GM21786 (cell line): ENCODE measurements around the gene PARD3.

ENCODE experiments used
- ATAC-seq: cut with Tn5 transposase; IDR thresholded peaks from one replicate; pipeline ENCODE4 v1.9.1; 2021; ENCODE audit not compliant: unreplicated experiment

The PARD3 gene

DNA sequence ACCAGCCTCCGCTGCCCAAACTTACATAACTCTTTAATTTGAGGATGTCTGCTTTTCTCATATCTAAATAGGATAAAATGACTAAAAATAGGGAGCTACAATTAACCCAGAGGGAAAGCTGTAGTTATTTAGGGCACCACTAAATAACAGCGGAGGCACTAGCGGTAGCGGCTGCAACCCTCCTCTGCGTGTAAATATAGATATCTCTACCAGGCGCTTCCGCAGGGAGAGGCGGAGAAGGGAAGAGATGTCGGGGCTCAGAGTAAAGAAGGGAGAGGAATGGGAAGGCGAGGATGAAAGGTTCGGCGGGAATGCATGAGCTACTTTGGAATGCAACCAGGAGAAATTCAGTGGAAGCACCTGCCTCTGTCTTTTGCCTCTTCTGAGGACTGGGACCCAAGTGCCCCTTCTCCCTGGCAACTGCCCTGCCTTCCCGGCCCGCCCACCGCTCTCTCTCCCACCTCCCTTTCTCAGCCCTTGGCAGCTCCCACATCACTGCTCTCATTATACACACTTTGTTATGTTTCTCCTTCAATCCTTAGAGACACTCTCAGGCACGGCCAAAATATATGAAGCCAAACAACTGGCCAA, 698.3 kb downstream of the PARD3 start:
- ATAC-seq, result no peak

DNA sequence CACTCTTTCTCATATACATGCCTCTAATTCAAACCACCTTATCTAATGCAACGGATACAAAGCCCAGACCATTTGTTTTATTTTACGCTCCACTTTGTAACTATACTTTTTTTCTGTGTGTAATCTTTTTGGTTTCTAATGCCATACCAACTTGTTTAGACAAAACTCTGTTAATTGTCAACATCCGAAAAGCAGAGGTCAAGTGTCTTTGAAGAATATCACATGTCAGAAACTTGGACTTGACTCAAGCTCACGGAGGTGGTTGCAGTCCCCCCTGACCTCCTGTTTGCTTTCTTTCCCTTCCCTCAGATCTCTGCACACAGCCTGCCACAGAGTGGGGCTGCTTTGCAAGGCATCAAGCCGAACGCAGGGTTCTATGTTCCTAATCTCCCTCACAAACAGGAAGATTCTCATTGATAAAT, 698.9 kb downstream of the PARD3 start:
- no peak for ATAC-seq

- ATAC-seq, result no peak
Observed at GRCh38 chr10:34114914-34115313, 700.2 kb downstream of the PARD3 start.

DNA sequence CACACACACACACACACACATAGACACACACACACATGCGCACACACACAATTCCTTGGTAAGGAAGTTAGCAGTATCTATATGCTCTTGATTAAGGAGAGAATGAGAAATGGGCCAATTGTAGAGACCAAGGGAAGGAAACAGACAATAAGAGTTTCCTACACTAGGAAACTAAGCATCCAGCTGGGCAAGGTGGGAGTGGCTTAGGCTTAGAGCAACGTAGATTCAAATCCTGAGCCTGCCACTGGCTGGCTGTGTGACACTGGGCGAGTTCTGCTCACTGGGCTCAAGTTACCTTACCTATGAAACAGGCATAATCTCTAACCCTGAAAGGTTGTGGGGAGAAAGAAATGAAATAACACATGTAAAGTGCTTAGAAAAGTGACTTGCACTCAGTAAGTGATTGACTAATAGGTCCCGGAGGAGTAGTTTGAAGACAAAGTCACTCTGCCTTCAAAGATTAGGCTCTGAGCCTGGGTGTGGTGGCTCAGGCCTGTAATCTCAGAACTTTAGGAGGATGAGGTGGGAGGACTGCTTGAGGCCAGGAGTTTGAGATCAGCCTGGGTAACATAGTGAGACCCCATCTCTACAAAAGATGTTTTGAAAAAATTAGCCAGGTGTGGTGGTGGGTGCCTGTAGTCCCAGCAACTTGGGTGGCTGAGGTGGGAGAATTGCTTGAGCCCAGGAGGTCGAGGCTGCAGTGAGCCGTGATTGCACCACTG, 701.4 kb downstream of the PARD3 start:
- no peak for ATAC-seq

DNA sequence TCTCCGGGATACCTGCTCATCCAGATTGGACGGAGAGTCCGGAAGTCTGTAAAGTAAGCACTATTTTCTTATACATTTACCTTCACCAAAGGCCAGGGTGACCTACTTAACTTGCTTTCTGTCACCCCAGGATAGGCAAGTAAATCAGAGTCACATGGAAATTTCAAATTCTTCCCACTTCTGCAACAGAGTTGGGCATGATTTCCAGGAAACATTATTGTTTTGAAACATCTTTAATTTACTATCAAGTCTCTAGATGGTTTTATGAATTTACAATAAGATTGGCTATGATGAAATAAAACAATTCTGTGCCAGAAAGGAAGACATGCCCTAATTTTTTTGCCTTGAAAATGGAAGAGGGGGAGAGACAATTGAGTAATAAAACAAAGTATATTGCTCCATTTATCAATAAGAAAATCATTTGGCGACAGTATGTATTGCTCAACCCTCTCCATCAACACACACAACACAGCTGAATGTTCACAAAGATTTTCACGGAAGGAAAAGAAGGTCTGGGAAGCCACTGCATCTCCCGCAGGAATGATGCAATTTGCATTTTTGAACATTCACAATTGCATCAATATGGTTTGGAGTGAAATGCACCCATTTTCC, 702.8 kb downstream of the PARD3 start:
- ATAC-seq, result no peak

DNA sequence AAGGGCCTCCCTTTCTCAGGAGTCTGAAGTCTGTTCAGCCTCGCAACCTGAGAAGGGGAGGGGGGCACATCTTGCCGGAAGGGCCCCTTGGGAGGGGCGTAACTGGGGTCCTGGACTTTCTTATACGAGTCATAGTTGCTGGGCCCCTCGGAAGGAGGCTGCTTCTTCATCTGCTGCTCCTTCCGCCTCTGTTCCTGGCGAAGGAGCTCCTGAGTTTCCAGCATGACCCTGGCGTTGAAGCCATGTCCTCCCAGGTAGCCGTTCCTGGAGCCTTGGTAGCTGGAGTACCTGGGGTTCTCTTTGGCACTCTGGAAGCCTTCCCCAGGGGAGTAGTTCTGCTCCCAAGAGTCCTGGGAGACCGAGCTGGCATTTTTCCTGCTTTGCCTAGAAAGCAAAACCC, 703.9 kb downstream of the PARD3 start:
- no peak for ATAC-seq

DNA sequence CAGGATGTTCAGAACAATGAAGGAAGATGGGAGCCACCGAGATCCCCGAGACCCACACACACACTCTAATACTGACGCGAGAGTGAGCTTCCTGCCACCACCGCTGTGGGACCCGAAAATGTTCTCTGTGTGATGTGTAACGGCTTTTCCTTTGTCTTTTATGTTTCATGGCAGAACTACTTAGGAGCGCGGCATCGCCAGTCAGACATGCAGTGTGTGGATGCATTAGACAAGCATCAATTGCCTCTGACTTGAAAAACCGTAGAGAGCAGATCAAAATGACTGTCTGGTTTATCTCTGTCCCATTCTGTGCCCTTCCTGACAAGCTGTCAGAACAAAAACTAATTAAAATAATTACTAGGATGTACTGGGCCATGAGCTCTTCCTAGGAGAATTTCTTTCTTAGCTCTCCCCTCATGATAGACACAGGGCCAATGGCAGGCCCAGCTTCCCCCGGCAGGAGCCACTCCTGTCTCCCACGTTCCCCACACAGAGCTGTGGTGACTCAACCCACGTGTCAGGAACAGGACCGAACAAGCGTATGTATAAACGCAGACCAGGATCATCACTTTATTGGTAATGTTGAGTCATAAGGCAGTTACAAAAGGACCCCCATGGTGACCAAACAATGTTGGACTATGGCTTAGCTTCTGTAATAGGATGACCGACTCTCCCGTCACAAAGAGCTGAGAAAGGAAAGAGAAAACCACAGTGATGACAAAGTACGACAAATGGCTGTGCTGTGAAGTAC, 705.0 kb downstream of the PARD3 start:
- no peak for ATAC-seq

- ATAC-seq, result no peak
Observed at GRCh38 chr10:34109495-34109894, 705.6 kb downstream of the PARD3 start.

GRCh38 chr10:34107626-34108516, 707.2 kb downstream of the PARD3 start:
- no peak for ATAC-seq

- no peak for ATAC-seq
Observed at GRCh38 chr10:34106356-34106885, 708.7 kb downstream of the PARD3 start.

DNA sequence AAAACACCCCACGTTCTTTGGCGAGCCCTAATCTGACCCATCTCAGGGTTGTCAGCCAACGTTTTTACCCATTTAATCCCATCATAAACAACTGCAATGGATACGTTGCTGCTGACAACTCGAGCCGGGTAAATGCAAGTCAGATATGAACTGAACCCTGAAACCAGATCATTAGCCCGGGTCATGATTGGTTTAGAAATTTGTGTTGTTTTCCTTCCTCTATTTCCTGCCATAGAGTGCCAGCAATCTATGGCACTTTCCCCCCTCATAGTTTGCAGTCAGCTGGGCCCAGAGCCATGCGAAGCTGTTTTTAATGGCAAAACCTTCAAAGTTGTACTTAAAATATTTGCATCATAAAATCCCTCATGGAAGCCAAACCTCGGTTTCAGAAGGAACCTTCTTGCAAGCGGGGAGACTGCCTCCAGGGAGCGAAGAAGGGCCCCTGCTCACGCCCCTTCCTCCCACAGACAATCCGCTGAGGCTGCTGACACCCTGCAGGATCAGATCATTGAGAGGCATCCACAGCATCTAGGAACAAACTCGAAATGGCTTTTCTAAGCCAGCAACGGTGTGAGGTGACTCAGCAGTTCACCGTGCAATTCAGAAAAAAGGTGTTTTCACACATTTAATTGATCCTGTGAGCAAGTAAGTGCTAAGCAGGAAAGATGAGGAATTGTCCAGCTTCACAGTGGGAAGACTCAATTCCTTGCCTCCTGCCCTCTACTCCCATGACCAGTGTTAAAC, 710.1 kb downstream of the PARD3 start:
- ATAC-seq, result no peak

GRCh38 chr10:34102893-34103506, 712.1 kb downstream of the PARD3 start:
- no peak for ATAC-seq

DNA sequence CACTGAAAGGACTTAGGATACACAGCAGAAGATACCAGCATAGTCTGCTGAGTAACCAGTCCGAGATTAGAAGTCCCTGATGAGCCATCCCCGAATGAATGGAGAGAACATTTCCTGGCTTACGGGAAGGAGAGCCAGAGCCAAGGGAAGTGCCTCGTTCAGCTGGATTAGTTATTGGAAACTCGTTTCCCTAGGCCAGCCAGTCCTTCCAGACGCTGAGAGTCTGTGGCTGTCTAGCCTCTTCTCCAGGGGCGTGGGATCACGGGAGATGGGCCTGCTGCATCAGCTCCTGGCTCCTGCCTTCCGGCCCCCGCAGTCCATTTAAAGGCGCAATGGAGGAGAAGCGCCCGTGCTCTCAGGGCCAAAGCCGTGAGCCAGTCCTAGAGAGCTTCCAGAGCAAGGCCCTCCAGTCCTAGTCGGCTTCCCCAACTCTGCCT, 712.8 kb downstream of the PARD3 start:
- no peak for ATAC-seq

- no peak for ATAC-seq
Observed at GRCh38 chr10:34101001-34101400, 714.1 kb downstream of the PARD3 start.

DNA sequence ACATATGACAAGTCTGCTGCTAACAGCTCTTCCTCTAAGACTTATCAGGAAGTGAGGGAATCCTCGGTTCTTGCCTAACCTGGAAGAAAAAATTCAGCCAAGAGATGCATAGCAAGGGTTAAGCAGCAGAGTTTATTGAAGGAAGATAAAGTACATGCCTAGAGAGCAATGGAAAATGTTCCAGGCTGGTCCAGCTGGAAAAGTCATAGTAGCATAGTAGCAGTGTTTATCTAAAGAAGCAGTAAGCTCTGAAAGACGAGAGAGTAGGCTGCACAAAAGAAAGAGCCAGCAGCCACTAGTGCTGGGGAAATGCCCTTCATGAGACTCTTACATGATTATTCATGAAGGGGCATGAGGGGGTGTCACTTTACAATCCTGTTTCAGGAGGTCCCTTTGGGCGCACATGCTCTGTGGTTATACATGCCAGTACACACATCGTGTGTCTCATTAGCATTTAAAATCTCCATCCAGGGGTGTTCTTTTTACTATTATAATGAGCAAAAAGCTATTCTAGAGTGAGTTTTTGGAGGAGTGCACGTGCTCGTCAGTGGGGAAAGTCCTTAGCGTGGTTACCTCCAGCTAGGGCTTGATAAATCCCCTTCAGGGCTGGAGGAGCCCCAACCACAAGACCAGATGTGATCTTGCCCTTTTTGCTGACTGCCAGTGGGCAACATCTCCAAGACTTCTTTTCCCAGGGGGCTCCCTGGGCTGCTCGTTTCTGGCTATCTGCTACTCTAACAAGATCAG, 716.1 kb downstream of the PARD3 start:
- ATAC-seq, result no peak

GRCh38 chr10:34097682-34098081, 717.4 kb downstream of the PARD3 start:
- no peak for ATAC-seq

- no peak for ATAC-seq
Observed at GRCh38 chr10:34094961-34095360, 720.1 kb downstream of the PARD3 start.

DNA sequence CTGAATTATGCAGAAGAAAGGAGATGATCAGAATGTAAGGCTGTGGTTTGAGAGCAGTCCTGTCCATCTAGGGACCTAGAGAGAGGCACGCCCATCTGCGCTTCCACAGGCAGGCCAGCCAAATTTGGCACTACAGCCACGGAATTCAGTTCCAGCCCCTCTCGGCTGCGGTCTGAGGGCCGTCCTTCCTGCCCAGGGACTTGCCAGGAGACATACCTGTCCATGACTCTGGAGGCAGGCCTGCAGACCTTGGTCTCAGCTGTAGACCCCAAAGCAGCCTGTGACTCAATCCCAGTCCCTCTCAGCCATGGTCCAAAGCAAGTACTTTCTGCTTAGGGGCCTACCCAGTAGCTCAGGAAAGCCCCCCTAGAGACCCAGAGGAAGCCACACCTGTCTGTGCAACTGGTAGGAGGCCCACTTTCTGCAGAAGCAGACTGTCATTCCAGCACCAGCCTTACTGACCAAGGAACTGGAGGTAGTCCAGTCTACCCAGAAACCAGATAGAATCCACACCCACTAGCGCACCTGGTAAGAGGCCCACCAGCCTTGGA, 720.9 kb downstream of the PARD3 start:
- ATAC-seq, result no peak
